ENCODE results near the gene MSH3.
"Not testable (repeated sequence)": the region's sequence is repeated elsewhere in the genome, so short reads cannot be mapped to it uniquely, and the experiment has no call there.

Gene MSH3

DNA sequence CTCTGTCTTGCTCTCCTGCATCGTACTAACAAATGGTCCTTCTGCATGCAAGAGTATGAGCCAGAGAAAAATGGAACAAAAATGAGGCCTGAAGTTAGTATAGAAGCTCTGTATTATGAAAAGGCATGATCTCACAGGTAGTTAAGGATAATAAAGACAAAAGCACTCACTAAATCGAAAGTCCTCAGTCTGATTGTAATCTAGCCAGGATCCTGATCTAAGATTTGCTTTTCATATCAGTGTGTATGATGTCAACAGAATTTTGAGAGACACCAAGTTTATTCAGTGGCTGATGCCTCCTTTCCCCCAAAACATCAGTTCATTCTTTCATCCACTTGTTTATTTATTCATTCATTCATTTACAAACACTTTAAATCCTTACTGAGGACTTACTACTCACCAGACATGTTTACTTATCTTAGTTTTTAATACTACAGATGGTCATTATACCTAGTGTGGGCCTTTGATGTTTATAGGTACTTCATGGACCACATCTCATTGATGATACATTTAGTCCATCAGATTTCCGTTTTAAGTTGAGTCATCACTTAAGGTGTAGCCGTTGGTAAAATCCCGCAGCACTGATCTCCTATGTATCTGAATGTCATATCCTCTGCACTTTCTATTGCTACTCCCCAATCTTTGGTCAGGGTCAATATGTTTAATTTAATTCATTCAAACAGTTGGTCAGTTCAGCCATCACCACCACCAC lies 105.6 kb downstream of the MSH3 start:
- no peak for DNase-seq

- DNase-seq = no peak
These were observed 106.2 kb downstream of the MSH3 start for GRCh38 chr5:80760680-80761079.

- DNase-seq = no peak
These were observed 106.7 kb downstream of the MSH3 start for GRCh38 chr5:80761176-80761575.

DNA sequence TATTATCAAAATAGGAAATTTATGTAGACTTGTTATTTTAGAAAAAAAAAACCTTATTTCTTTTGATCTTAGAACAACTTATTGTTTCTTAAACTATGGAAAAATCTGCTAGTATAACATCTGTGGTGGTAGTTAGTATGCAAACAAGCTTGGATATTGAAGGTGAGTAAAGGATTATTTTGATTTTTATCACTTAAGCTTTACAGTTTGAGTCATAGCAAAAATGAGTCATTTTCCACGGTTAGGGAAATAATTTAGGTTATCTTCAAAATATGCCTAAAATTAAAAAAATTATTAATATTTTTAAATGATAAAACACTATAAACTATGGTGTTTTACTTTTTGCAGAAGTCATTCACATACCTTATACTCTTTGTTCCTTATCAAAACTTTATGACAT lies 107.5 kb downstream of the MSH3 start:
- no peak for DNase-seq

DNA sequence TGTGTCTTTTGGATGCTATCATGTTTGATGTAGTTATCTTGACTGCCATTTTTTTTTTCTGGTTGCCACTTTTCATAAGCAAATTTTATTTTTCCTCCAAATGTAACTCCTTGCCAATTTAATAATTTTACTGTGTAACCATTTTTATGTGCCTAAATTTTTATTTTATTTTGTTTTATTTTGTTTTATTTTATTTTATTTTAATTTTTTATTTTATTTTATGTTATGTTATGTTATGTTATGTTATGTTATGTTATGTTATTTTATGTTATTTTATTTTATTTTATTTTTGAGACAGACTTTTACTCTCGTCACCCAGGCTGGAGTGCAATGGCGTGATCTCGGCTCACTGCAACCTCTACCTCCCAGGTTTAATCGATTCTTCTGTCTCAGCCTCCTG lies 108.1 kb downstream of the MSH3 start:
- DNase-seq = no peak

DNA sequence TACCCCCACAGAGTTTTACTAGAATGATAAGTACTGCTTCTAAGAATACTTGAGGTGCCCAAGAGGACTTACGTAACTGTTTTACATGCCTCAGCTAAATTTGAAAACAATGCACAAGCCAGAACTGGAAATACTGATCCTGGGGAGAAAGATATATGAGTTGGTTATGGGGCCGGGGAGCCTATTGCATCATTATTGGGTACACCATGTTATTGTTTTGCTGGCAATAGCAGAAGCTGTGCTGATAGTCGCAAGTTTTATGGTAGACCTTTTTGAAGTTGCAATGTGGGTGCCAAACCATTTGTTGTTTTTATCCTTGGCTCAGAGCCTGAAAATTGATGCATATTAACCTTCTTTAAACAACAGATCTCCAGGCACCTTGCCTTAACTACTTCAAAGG lies 108.8 kb downstream of the MSH3 start:
- no peak for DNase-seq

- DNase-seq = no peak
These were observed 109.6 kb downstream of the MSH3 start for GRCh38 chr5:80763873-80764647.

DNA sequence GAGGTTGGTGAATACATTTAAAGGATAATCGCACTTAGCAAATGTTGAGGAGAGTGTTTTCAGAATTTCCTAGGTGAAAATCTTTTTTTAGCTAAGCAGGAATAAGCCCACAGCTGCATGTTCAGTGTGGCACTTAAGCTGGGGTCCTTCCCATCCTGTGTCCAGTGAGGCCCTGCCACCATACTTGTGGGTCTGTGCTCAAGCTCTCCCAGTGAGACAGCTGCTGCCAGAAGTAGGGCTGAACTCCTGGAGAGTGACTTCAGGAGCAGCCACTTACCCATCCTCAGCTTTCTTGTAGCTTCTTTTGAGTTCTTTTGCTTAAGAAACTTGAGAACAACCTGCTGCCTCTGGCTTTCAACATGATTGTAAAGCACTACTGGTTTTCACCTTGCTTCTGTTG lies 110.3 kb downstream of the MSH3 start:
- no peak for DNase-seq

DNA sequence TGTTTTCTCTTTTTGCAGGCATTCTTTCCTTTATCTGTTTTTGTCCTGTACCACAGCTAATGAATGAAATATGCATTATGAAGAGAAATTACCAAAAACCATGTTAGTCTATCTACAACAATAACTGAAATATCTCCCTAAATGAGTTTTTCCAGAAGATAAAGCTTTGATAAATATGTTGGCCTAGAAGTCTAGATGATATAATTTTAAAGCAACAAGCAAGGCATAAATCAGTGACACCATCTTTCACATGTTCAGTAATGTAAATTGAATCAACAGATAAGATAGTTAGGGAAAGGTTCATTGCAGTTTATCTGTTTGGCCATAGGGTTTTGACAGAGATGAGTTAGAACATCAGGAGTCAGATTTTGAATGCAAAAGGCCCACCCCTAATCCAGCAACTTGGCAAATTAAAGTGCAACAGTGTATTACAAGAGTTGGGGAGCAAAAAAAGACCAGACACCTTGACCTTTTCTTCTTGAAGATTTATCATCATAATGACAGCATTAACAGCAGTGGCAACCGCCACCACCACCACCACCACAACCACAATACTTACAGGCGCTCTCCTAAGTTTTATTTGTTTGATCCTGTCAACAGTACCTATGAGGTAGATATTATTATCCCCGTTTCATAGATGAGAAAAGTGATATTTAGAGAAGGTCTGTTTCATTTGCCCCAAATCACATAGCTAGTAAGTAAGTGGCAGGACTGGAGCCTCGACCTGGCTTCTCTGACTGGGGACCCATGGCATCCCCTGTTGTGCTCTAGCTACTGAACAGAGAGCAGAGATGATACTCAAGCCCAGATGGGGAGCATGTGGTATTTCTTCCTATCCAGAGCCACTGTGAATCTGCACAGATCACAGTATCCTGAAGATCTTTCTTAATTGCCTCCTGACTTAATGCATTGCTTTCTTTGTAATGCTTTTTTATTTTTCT lies 123.2 kb downstream of the MSH3 start:
- DNase-seq = no peak

GRCh38 chr5:80780024-80780423 lies 125.6 kb downstream of the MSH3 start:
- DNase-seq = no peak

GRCh38 chr5:80780761-80781285 lies 126.4 kb downstream of the MSH3 start:
- DNase-seq = no peak

- no peak for DNase-seq
These were observed 126.9 kb downstream of the MSH3 start for GRCh38 chr5:80781356-80781755.

DNA sequence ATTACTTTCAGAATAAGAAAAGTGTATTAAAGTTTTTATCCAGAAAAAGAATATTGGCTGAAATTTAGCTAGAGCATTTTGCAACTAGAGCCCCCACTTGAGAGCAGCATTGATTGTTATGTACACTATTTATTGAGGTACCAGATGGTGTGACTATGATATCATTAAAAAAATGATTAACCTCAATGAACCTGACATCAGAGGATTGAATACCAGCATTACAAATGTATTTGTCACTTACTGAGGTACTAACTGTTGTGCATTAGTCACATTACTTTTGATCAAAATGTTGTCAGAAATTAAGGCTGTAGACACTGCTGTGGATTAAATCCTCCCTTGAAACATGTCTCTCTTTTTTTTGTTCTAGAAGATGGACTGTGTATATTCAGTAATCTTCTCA lies 128.2 kb downstream of the MSH3 start:
- no peak for DNase-seq

GRCh38 chr5:80783751-80784150 lies 129.3 kb downstream of the MSH3 start:
- DNase-seq = not testable (repeated sequence)

GRCh38 chr5:80784451-80784850 lies 130.0 kb downstream of the MSH3 start:
- no peak for DNase-seq

- DNase-seq = not testable (repeated sequence)
These were observed 135.0 kb downstream of the MSH3 start for GRCh38 chr5:80789319-80790016.

DNA sequence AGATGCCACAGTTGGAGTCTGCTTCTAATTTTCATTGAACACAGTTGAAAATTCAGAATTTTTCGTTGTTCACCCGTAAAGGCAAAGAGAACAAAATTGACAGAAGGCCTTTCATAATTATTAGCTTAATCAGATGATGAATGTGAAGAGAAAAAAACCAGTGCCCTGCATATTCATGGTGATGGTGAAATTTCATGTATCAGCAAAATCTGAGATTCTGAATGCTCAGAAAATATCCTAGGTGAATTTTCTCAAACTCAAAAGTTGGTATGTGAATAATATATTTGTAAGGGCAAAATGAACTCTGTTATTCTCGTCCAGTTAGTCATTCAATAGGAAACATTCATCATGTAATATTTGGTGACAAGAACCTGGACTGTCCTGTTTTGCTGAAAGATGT lies 136.2 kb downstream of the MSH3 start:
- no peak for DNase-seq

DNA sequence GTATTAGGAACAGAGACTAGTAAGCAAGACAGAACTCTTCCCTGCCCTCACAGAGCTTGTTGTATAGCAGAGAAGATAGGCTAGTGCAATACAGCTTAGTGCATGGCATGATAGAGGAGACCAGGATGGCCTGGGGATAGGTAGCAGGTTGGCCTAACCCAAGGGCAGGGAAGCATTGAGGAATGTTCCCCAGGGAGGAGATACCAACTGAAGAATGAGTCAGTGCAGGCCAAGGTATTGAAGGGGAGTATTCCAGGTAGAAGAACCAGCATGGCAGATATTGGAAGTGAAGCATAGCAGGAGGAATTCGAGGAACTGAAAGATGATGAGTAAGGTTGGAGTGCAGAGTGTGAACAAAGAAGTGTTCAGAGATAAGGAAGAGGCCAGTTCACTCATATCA lies 138.9 kb downstream of the MSH3 start:
- no peak for DNase-seq

- no peak for DNase-seq
These were observed 142.4 kb downstream of the MSH3 start for GRCh38 chr5:80796846-80797245.

DNA sequence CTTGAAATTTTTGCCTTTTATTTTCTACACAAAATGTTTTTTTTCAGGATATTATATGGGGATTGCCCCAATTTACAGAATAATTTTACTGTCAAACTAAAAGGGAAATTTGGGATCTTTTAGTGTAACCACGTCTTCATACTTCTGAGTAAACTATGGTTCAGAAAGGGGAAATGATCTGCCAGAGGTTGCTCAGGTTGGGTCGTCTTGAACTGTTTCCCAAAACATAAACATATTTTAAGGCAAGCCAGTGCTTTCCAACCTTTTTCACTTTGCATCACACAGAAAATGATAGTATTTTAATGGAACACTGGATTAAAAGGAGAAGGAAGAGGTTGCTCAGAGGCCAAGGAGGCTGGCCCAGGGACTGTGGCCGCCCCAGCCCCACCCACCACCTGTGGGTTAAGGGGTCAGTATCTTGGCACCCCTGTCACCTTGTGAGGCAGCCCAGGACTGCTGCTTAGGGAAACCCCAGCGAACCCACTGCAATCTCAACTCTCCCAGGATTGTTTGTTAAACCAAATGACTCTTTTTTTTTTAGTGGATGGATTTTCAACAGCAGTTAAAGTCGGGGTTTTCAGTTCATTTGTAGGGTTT lies 143.1 kb downstream of the MSH3 start:
- DNase-seq = no peak

- no peak for DNase-seq
These were observed 143.7 kb downstream of the MSH3 start for GRCh38 chr5:80798166-80798565.

DNA sequence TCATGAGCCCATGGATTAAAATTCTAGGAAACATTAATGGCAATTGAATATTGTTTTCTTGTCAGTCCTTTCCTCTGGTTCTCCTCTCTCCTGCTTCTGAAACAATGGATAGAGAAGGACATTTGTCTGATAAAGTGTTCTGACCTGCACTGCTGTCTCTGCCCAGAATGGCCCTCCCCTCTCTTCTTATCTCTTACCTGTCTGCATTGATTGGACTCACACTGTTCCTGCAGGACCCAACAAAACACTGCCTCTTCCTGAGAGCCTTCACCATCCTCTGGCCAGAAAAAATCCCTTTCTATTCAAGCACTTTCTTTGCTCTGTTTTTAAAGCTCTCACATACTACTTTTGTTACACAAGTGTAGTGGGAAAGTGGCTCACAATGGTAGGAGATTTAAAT lies 144.2 kb downstream of the MSH3 start:
- DNase-seq = no peak

Data from DMS79 treated with DMSO at 0.1 percent for 48 hours (cell line).